Gastroesophageal sphincter (tissue), 4 donors: ENCODE measurements around the gene FAM171A2. TPM values are rescaled to one million over a fixed set of nuclear protein-coding genes. Genes with fewer than 3 reads are reported as not detected.
A peak's percentile ranks its signal among the peaks of the same experiment; 100 is the strongest.

ENCODE experiments used
- ATAC-seq: fragments of 150-250 bp; one replicate; pipeline ENCODE4 v1.9.1; 2016; ENCODE audit warnings: mild to moderate bottlenecking, moderate library complexity
- H3K27ac ChIP-seq, 4 donors: fragments of 200-600 bp; sonication (generic) in 3 of 4; 1 replicate in 3 of 4; 2 replicates in 1 of 4; pipeline ENCODE4 v1.5.1; 2016 to 2019
- H3K27me3 ChIP-seq: fragments of 200-600 bp; sonication (generic); one replicate; pipeline ENCODE4 v1.5.1; 2019
- H3K36me3 ChIP-seq, 2 donors: fragments of 200-600 bp; sonication (generic); one replicate each; pipeline ENCODE4 v1.5.1; 2019; ENCODE audit warnings: control low read depth in 1 of 2
- H3K4me1 ChIP-seq, 3 donors: fragments of 200-600 bp; sonication (generic); 1 replicate in 2 of 3; 2 replicates in 1 of 3; pipeline ENCODE4 v1.5.1; 2016 to 2019; ENCODE audit warnings: control low read depth in 2 of 3
- H3K4me3 ChIP-seq, 2 donors: fragments of 200-600 bp; sonication (generic); one replicate each; pipeline ENCODE4 v1.5.1; 2019; ENCODE audit warnings: mild to moderate bottlenecking in 1 of 2, moderate library complexity in 1 of 2
- H3K9me3 ChIP-seq, 3 donors: fragments of 200-600 bp; sonication (generic); one replicate each; pipeline ENCODE4 v1.5.1; 2017 to 2019; ENCODE audit warnings: control low read depth in 2 of 3
- EP300 ChIP-seq: sonication (generic); formaldehyde crosslinking; IDR thresholded peaks from one replicate; pipeline ENCODE4 v1.6.1; 2017; ENCODE audit warnings: antibody characterized with exemption, mild to moderate bottlenecking
- POLR2A ChIP-seq, 2 donors: fragments of 450-650 bp; IDR thresholded peaks; one replicate each; pipeline ENCODE4 v1.6.1; 2017; ENCODE audit warnings: antibody characterized with exemption in 2 of 2, mild to moderate bottlenecking in 2 of 2, moderate library complexity in 1 of 2
- POLR2AphosphoS5 ChIP-seq: sonication (generic); formaldehyde crosslinking; IDR thresholded peaks from one replicate; pipeline ENCODE4 v1.6.1; 2017; ENCODE audit warnings: antibody characterized with exemption
- WGBS, 2 donors: methylation state at CpG; one replicate each; pipeline ENCODE4 v1.1.5; 2018; ENCODE audit warnings: low coverage in 1 of 2; 5-methylcytosine and 5-hydroxymethylcytosine counted together
- total RNA-seq, 4 donors: library from RNA; depleted of rRNA; stranded (reverse); fragments of >200 nt; gene quantifications; one replicate each; pipeline ENCODE4 v1.1.0, GENCODE V29; 2016
- TF ChIP-seq, protein P1 (sequence below), 4 experiments: fragments of 200-600 bp in 2 of 4; fragments of 450-650 bp in 2 of 4; sonication (generic) in 1 of 4; IDR thresholded peaks; one replicate each; pipeline ENCODE4 v1.5.1; 2017 to 2019; ENCODE audit warnings: antibody characterized with exemption in 4 of 4, mild to moderate bottlenecking in 2 of 4, moderate library complexity in 2 of 4

Gene FAM171A2
- total RNA-seq, 4 donors from 2014 or later = 0.50 to 3.0 (median 2.3) TPM; not detected in 1

DNA sequence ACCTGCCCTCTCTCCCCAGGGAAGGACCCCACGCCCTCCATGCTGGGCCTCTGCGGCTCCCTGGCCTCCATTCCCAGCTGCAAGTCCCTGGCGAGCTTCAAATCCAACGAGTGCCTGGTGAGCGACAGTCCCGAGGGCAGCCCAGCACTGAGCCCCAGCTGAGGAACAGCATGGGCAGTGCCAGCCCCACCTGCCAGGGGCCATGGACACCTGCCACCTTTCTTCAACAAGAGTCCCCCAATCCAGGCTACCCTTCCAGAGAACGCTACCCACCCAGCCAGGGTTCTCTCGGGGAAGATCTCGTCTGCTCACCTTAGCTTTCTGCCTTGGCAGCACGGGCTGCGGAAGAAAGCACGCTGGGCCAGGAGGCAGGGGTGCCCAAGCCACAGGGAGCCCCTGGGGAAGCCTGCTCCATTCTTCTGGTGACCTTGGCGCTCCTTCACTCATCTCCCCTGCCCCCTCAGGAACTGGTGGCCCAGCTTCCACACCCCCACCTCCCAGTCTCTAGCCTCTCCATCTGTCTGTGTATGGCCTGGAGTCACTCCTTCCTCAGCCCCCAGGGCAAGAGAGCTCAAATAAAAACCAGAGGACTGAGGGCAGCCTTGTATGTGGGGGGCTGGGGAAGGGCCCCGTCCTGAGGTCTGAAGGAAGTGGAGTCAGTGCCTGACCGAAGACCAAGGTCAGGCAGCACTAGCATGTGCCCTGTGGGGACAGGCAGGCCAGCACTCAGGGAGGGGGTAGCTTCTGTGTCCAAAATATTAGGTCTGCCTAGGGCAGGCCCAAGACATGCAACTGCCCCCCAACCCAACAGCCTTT is 45.4 kb downstream of the FAM171A2 start:
- no peaks in the 10 kb centered on the region for H3K9me3 ChIP-seq
- peaks cover 48% of the 10 kb centered on the region for H3K27me3 ChIP-seq
- 40% methylated on average over 1 of the region's 15 CpGs for WGBS, 2 donors
- no peak for TF ChIP-seq POLR2A (IDR thresholded peaks at IDR 0.05)
- TF ChIP-seq POLR2AphosphoS5 = no peak
- TF ChIP-seq EP300 = no peak
- TF ChIP-seq, protein P1, sequence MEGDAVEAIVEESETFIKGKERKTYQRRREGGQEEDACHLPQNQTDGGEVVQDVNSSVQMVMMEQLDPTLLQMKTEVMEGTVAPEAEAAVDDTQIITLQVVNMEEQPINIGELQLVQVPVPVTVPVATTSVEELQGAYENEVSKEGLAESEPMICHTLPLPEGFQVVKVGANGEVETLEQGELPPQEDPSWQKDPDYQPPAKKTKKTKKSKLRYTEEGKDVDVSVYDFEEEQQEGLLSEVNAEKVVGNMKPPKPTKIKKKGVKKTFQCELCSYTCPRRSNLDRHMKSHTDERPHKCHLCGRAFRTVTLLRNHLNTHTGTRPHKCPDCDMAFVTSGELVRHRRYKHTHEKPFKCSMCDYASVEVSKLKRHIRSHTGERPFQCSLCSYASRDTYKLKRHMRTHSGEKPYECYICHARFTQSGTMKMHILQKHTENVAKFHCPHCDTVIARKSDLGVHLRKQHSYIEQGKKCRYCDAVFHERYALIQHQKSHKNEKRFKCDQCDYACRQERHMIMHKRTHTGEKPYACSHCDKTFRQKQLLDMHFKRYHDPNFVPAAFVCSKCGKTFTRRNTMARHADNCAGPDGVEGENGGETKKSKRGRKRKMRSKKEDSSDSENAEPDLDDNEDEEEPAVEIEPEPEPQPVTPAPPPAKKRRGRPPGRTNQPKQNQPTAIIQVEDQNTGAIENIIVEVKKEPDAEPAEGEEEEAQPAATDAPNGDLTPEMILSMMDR (IDR thresholded peaks at IDR 0.05) = no peak
- H3K36me3 ChIP-seq = peaks cover 0 to 40% of the 10 kb centered on the region in 2 donors
- peaks cover 0 to 34% (median 12%) of the 10 kb centered on the region in 3 donors for H3K4me1 ChIP-seq
- ATAC-seq = no peak
- no peak overlapping the region for H3K4me3 ChIP-seq
- H3K27ac ChIP-seq = no peak overlapping the region

DNA sequence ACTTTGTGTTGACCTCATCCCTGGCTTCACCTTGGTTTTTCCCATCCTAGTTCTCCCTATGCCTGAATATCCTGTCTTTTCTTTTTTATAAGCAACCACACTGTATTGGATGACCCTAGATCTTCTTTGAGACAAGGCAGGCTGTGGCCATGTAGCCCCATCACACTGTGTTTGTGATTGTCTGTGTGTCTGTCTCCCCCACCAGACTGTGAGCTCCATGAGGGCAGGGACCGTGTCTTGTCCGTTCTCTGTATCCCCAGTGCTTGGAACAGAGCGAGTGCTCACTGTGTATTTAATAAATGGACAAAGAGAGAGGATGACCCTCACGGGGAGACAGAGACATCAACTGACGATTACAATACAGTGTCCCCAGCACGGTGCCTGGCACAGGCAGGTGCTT is 46.1 kb downstream of the FAM171A2 start:
- Histone ChIP-seq H3K4me1 (peaks cover 0 to 27% (median 10%) of the 10 kb centered on the region in 3 donors), H3K27me3 (peaks cover 56% of the 10 kb centered on the region), H3K9me3 (no peaks in the 10 kb centered on the region), H3K27ac (no peak overlapping the region), H3K36me3 (peaks cover 0 to 39% of the 10 kb centered on the region in 2 donors), H3K4me3 (no peak overlapping the region)
- no peak for ATAC-seq
- TF ChIP-seq POLR2A (IDR thresholded peaks at IDR 0.05) (no peak), POLR2AphosphoS5 (no peak), EP300 (no peak)
- TF ChIP-seq, protein P1 (IDR thresholded peaks at IDR 0.05) = no peak
- 65% methylated on average over 3 of the region's 6 CpGs; no CpG with 5 or more reads in 1 of the 2 donors for WGBS, 2 donors

DNA sequence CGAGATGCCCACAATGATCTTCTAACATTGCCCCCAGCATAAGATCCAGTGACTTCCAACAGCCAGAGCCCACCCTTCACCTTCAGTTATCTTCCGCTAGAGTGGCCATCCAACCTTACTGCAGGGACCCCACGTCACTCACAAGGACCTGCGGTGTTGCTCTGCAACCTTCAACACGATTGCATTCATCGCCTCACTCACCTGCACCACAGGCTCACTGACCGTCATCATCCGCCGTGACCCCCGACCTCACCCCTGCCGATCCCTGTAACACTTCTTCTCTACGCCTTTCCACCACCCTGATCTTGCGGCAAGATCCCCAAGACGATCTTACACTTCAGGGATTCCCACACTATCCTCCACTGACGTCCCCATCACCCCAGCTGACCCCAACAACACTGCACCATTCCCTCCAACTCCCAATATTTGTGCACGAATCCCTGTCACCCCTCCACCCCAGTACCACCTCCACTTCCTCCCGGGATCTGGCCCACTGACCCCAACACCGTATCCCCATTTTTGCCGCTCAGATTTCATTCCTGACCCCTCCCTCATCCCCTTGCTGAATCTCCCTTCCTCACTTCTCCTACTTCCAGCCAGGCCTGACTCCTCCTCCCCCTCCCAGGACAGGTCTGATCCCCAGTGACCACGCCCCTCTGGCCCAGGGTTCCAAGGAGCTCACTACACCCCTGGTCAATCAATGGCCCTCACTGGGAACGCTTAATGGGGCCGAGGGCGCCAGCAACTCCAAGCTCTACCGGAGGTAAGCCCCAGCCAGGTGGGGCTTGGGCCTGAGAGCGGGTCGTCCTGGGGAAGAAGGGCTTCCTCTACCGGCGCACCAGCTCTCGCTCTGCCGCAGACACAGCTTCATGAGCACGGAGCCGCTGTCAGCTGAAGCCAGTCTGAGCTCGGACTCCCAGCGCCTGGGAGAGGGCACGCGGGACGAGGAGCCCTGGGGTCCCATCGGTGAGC is 47.6 kb downstream of the FAM171A2 start:
- H3K9me3 ChIP-seq = no peaks in the 10 kb centered on the region
- 4 to 8% methylated on average over 14 to 19 of the region's 38 CpGs for WGBS, 2 donors
- peaks cover 0 to 24% of the 10 kb centered on the region in 2 donors for H3K36me3 ChIP-seq
- H3K27ac ChIP-seq = no peak overlapping the region
- H3K4me1 ChIP-seq = peaks cover 0 to 22% (median 10%) of the 10 kb centered on the region in 3 donors
- no peak for ATAC-seq
- no peak overlapping the region for H3K4me3 ChIP-seq
- TF ChIP-seq EP300 (no peak), POLR2AphosphoS5 (no peak)
- peaks cover 60% of the 10 kb centered on the region for H3K27me3 ChIP-seq

DNA sequence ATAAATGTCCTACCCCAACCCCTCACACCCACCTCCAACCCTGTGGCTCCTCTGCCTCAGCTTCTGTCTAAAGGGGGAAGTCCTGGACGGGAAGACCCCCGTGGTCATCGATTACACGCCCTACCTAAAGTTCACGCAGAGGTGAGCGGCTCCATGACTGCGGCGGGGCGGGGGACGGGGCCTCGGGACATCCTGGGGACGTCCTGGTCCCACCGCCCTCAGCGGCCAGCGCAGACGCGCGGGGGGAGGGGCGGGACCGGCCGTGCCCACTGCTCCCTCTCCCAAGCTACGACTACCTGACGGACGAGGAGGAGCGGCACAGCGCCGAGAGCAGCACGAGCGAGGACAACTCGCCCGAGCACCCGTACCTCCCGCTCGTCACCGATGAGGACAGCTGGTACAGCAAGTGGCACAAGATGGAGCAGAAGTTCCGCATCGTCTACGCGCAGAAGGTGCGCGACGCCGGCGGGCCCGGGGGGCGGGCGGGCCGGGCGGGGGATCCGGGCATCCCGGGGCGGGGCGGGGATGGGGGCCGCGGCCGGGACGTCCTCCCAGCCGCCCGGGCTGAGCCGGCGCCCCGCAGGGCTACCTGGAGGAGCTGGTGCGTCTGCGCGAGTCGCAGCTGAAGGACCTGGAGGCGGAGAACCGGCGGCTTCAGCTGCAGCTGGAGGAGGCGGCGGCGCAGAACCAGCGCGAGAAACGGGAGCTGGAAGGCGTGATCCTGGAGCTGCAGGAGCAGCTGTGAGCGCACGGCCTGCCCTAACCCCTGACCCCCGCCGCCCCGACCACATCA is 48.6 kb downstream of the FAM171A2 start:
- Histone ChIP-seq H3K27ac (no peak overlapping the region), H3K9me3 (no peaks in the 10 kb centered on the region), H3K36me3 (peaks cover 0 to 14% of the 10 kb centered on the region in 2 donors), H3K4me3 (peak overlapping the region in 1 of 2 donors; percentile 38), H3K27me3 (peaks cover 60% of the 10 kb centered on the region), H3K4me1 (peaks cover 0 to 22% (median 10%) of the 10 kb centered on the region in 3 donors)
- TF ChIP-seq, protein P1 (IDR thresholded peaks at IDR 0.05) = no peak
- TF ChIP-seq EP300 = no peak
- no peak for TF ChIP-seq POLR2AphosphoS5
- TF ChIP-seq POLR2A (IDR thresholded peaks at IDR 0.05) = no peak
- ATAC-seq = no peak
- WGBS, 2 donors = no CpG with 5 or more reads among the region's 81 CpGs

DNA sequence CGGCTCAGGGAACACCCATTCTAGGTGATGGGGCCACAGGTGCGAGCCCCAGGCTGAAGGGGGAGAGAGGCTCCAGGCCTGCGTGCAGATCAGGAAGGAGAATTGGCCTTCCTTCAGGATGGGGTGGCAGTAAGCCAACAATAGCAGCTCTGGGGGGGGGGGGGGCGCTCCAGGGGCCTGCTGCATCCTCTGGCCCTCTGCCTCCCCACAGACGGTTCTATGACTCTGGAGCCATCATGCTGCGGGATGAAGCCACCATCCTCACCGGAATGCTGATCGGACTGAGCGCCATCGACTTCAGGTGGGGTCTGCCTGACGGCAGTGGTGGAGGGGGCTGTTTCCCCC is 49.2 kb downstream of the FAM171A2 start:
- no peak overlapping the region for H3K4me3 ChIP-seq
- no peak for ATAC-seq
- H3K27me3 ChIP-seq = peaks cover 60% of the 10 kb centered on the region
- peaks cover 0 to 22% (median 10%) of the 10 kb centered on the region in 3 donors for H3K4me1 ChIP-seq
- no CpG with 5 or more reads among the region's 11 CpGs for WGBS, 2 donors
- no peak overlapping the region for H3K27ac ChIP-seq
- TF ChIP-seq POLR2A (IDR thresholded peaks at IDR 0.05) = no peak
- TF ChIP-seq EP300 = no peak
- TF ChIP-seq POLR2AphosphoS5 = no peak
- TF ChIP-seq, protein P1 (IDR thresholded peaks at IDR 0.05) = no peak
- H3K9me3 ChIP-seq = no peaks in the 10 kb centered on the region
- H3K36me3 ChIP-seq = peaks cover 0 to 8% of the 10 kb centered on the region in 2 donors
